H1 (cell line): ENCODE data around the gene CMTR1. TPM values are rescaled to one million over a fixed set of nuclear protein-coding genes. Genes with fewer than 3 reads are reported as not detected.

ENCODE experiments used
- ASH2L ChIP-seq: fragments of 200-600, 300-600 bp; sonication (generic); IDR thresholded peaks from one replicate; pipeline ENCODE4 v1.7.1; 2017; ENCODE audit warnings: low read length
- BACH1 ChIP-seq: IDR thresholded peaks from 2 replicates; pipeline ENCODE4 v1.6.1; 2012; ENCODE audit warnings: low read length, improper control_type of control experiment
- CBX5 ChIP-seq: fragments of 300-800, 300-1000 bp; sonication (generic); IDR thresholded peaks from 2 replicates; pipeline ENCODE4 v1.7.1; 2016; ENCODE audit warnings: antibody characterized with exemption, low read length, low read depth
- CBX8 ChIP-seq: fragments of 300-800, 300-1000 bp; sonication (generic); IDR thresholded peaks from 2 replicates; pipeline ENCODE4 v1.7.1; 2016; ENCODE audit warnings: low read depth, low read length, borderline replicate concordance
- CTBP2 ChIP-seq: IDR thresholded peaks from 2 replicates; pipeline ENCODE4 v1.7.0; 2011; ENCODE audit warnings: borderline replicate concordance, mild to moderate bottlenecking, moderate library complexity, mixed read lengths, low read length; ENCODE audit not compliant: insufficient read depth, insufficient read length
- CTCF ChIP-seq, 3 experiments: IDR thresholded peaks; 1 replicate in 2 of 3; 2 replicates in 1 of 3; pipeline versions ENCODE4 v1.5.1 to v1.6.1; 2011; ENCODE audit warnings: low read length in 3 of 3, mild to moderate bottlenecking in 3 of 3, inconsistent platforms in 2 of 3, low read depth in 1 of 3, moderate library complexity in 1 of 3; ENCODE audit not compliant: insufficient read depth in 1 of 3; ENCODE audit errors: control extremely low read depth in 1 of 3
- EGR1 ChIP-seq: IDR thresholded peaks from 2 replicates; pipeline ENCODE4 v1.6.1; 2011; ENCODE audit warnings: low read depth, low read length, borderline replicate concordance
- EP300 ChIP-seq, 2 experiments: IDR thresholded peaks; 1 replicate in 1 of 2; 2 replicates in 1 of 2; pipeline ENCODE4 v1.6.1; 2011 to 2012; ENCODE audit warnings: low read depth in 2 of 2, low read length in 2 of 2, mild to moderate bottlenecking in 2 of 2, borderline replicate concordance in 1 of 2, inconsistent platforms in 1 of 2, moderate library complexity in 1 of 2
- EZH2 ChIP-seq: fragments of 200-600 bp; sonication (generic); IDR thresholded peaks from 2 replicates; pipeline ENCODE4 v1.7.1; 2012; ENCODE audit warnings: low read depth, mild to moderate bottlenecking, moderate library complexity, low read length, inconsistent platforms; ENCODE audit not compliant: severe bottlenecking
- GTF2F1 ChIP-seq: IDR thresholded peaks from 2 replicates; pipeline ENCODE4 v1.6.1; 2012; ENCODE audit warnings: low read depth, low read length, improper control_type of control experiment, borderline replicate concordance
- MAX ChIP-seq: IDR thresholded peaks from 2 replicates; pipeline ENCODE4 v1.6.1; 2012; ENCODE audit warnings: inconsistent platforms
- NRF1 ChIP-seq: IDR thresholded peaks from 2 replicates; pipeline ENCODE4 v1.6.1; 2011; ENCODE audit warnings: mild to moderate bottlenecking, low read depth, low read length, improper control_type of control experiment
- PHF8 ChIP-seq: fragments of 200-600 bp; sonication (generic); conservative IDR thresholded peaks from 2 replicates; pipeline ENCODE4 v1.7.1; 2012; ENCODE audit warnings: low read depth, mild to moderate bottlenecking, inconsistent platforms, low read length, moderate library complexity
- POLR2A ChIP-seq, 2 experiments: IDR thresholded peaks; 1 replicate in 1 of 2; 2 replicates in 1 of 2; pipeline ENCODE4 v1.6.1; 2011; ENCODE audit warnings: low read depth in 2 of 2, low read length in 2 of 2, mild to moderate bottlenecking in 2 of 2; ENCODE audit errors: control extremely low read depth in 1 of 2
- POU5F1 ChIP-seq: IDR thresholded peaks from 2 replicates; pipeline ENCODE4 v1.6.1; 2011; ENCODE audit warnings: low read depth, mild to moderate bottlenecking, low read length, moderate library complexity
- RAD21 ChIP-seq, 2 experiments: IDR thresholded peaks in 1 of 2; conservative IDR thresholded peaks in 1 of 2; 2 replicates each; pipeline ENCODE4 v1.6.1; 2011; ENCODE audit warnings: low read depth in 2 of 2, low read length in 2 of 2, improper control_type of control experiment in 1 of 2, inconsistent platforms in 1 of 2, mild to moderate bottlenecking in 1 of 2, moderate library complexity in 1 of 2
- SP1 ChIP-seq: IDR thresholded peaks from 2 replicates; pipeline ENCODE4 v1.6.1; 2011; ENCODE audit warnings: low read depth, low read length
- SP2 ChIP-seq: IDR thresholded peaks from 2 replicates; pipeline ENCODE4 v1.6.1; 2012; ENCODE audit warnings: mild to moderate bottlenecking, low read length, inconsistent platforms
- SUZ12 ChIP-seq: fragments of 200-600 bp; sonication (generic); IDR thresholded peaks from 2 replicates; pipeline ENCODE4 v1.6.1; 2012; ENCODE audit warnings: mild to moderate bottlenecking, inconsistent platforms, low read length, moderate library complexity, mixed read lengths
- TAF1 ChIP-seq: IDR thresholded peaks from 2 replicates; pipeline ENCODE4 v1.6.1; 2011; ENCODE audit warnings: mild to moderate bottlenecking, low read depth, low read length
- TBP ChIP-seq: IDR thresholded peaks from 2 replicates; pipeline ENCODE4 v1.6.1; 2011; ENCODE audit warnings: low read depth, low read length, improper control_type of control experiment
- polyA plus RNA-seq, 7 experiments: library from polyadenylated mRNA; depleted of rRNA in 3 of 7; stranded (reverse) in 5 of 7; unstranded in 2 of 7; fragments of >200 nt in 5 of 7; fragments of 200-250 nt in 2 of 7; gene quantifications; 1 replicate in 5 of 7; 2 replicates in 1 of 7; 4 replicates in 1 of 7; pipeline versions ENCODE4 v1.2.1 to v1.2.3, GENCODE V29; 2011 to 2013; ENCODE audit warnings: missing spikeins in 2 of 7, mixed read lengths in 2 of 7
- total RNA-seq: library from RNA; stranded (reverse); fragmentation: NEBNext Ultra II Directional; extraction: Animal tissue kit (Norgen Biotek cat#: 25700); gene quantifications from 2 replicates; pipeline ENCODE4 v1.2.1, GENCODE V29; 2021

Gene CMTR1
- total and polyA plus RNA-seq, 2 of the 8 experiments (the other 6 are each of a cell fraction or from before 2014, with no cell fraction given) = 15.2 to 33.1 TPM

DNA sequence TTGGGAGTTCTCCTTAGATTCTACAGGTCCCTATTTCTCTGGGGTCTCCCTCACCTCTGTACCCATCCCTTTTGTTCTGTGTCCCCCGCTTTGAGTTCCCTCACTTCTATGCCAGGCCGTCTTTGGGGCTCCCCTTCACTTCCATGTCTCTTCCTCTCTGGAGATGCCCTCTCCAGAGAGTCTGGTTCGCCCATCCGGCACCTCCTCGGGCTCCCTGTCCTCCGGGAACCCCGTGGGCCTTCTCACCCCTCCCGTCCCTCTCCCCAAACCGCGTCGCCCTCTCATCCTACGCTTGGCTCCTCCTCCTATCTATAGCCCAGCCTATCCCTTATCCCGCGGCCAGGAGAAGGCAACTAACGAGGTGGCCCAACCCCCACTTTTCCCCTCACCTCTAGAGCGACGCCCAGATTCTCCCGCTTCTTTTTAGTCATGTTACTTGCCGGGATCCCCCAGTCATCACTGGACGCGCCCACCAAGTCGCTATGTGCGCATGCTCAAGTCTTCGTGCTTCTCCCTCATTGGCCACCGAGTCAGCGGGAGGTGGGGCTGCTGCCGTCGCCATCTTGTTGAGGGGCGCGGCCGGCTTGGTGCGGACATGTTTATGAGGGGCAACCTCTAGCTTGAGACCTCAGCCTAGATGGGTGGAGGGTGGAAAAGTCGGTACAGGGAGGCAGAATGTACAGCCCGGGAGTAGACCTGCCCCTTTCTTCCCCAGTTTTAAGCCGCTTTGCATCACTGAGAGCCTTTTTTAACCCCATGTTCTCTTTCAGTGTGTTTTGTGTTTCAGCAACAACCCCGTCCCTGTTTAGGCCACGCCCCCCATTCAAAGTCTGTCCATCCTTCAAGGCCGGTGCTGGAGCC lies 66.6 kb downstream of the CMTR1 start, which contains the start of gene CCDC167 (continued):
- no peak for TF ChIP-seq CTCF (IDR thresholded peaks at IDR 0.05; ENCODE audit: control extremely low read depth in 1 of 3, insufficient read depth in 1 of 3, low read depth in 1 of 3, low read length in 3 of 3)
- no peak for TF ChIP-seq EGR1
- TF ChIP-seq SP2 = no peak
- no peak for TF ChIP-seq SUZ12
- TF ChIP-seq NRF1 = peak; percentile 87
- no peak for TF ChIP-seq GTF2F1
- no peak for TF ChIP-seq CTBP2
- peak; percentile 54; the same call in 1 of the 2 replicates for TF ChIP-seq SP1
- TF ChIP-seq PHF8 = peak; percentile 46; the same call in 1 of the 2 replicates
- TF ChIP-seq ASH2L = peak; percentile 65
- TF ChIP-seq RAD21 (IDR thresholded peaks at IDR 0.05 in 1 of 2, conservative IDR thresholded peaks at IDR 0.05 in 1 of 2; ENCODE audit: low read depth in 2 of 2, low read length in 2 of 2) = no peak
- peak in 1 of 2 experiments; percentile 41; a peak in 1 of 3 replicates for TF ChIP-seq EP300 (IDR thresholded peaks at IDR 0.05; ENCODE audit: borderline replicate concordance in 1 of 2, low read depth in 2 of 2, low read length in 2 of 2)
- TF ChIP-seq TAF1 = peak; percentile 60; the same call in 1 of the 2 replicates
- no peak for TF ChIP-seq BACH1
- no peak for TF ChIP-seq CBX5
- TF ChIP-seq MAX = peak; percentile 80
- no peak for TF ChIP-seq CBX8
- no peak for TF ChIP-seq POU5F1
- TF ChIP-seq POLR2A (IDR thresholded peaks at IDR 0.05; ENCODE audit: control extremely low read depth in 1 of 2, low read depth in 2 of 2, low read length in 2 of 2) = peak; percentile 53 to 60; a peak in 2 of 3 replicates
- 0 out of 2 replicates have a peak, but pooled peaks have one; percentile 19 for TF ChIP-seq TBP
- TF ChIP-seq EZH2 = no peak
